IMR-90 (cell line): ENCODE results near the gene ISLR2.

Source experiments
- CEBPB ChIP-seq: IDR thresholded peaks from 2 replicates; pipeline ENCODE4 v1.6.1; 2012; ENCODE audit warnings: low read depth, low read length, improper control_type of control experiment
- CHD1 ChIP-seq: IDR thresholded peaks from 2 replicates; pipeline ENCODE4 v1.6.1; 2012; ENCODE audit warnings: low read depth, low read length, improper control_type of control experiment
- CTCF ChIP-seq: conservative IDR thresholded peaks from 2 replicates; pipeline ENCODE4 v1.5.1; 2012; ENCODE audit warnings: mild to moderate bottlenecking, low read depth, low read length, improper control_type of control experiment
- POLR2A ChIP-seq: IDR thresholded peaks from 2 replicates; pipeline ENCODE4 v1.6.1; 2012; ENCODE audit warnings: mild to moderate bottlenecking, low read depth, low read length
- RFX5 ChIP-seq: IDR thresholded peaks from 2 replicates; pipeline ENCODE4 v1.8.0; 2012; ENCODE audit warnings: low read depth, mild to moderate bottlenecking, low read length, moderate library complexity
- SMC3 ChIP-seq: fragments of 150-350 bp; IDR thresholded peaks from 2 replicates; pipeline ENCODE4 v1.6.1; 2016; ENCODE audit warnings: low read depth, mild to moderate bottlenecking, antibody characterized with exemption, low read length, moderate library complexity

GRCh38 chr15:74120426-74120825 is 10.0 kb upstream of the ISLR2 start:
- TF ChIP-seq RFX5 (no peak), POLR2A (no peak), CEBPB (no peak), CTCF (no peak), SMC3 (no peak), CHD1 (no peak)
